ENCODE data around the gene ARSD.
A peak's percentile ranks its signal among the peaks of the same experiment; 100 is the strongest.
"Not testable (repeated sequence)": the region's sequence is repeated elsewhere in the genome, so short reads cannot be mapped to it uniquely, and the experiment has no call there.

Gene ARSD, protein sequence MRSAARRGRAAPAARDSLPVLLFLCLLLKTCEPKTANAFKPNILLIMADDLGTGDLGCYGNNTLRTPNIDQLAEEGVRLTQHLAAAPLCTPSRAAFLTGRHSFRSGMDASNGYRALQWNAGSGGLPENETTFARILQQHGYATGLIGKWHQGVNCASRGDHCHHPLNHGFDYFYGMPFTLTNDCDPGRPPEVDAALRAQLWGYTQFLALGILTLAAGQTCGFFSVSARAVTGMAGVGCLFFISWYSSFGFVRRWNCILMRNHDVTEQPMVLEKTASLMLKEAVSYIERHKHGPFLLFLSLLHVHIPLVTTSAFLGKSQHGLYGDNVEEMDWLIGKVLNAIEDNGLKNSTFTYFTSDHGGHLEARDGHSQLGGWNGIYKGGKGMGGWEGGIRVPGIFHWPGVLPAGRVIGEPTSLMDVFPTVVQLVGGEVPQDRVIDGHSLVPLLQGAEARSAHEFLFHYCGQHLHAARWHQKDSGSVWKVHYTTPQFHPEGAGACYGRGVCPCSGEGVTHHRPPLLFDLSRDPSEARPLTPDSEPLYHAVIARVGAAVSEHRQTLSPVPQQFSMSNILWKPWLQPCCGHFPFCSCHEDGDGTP

DNA sequence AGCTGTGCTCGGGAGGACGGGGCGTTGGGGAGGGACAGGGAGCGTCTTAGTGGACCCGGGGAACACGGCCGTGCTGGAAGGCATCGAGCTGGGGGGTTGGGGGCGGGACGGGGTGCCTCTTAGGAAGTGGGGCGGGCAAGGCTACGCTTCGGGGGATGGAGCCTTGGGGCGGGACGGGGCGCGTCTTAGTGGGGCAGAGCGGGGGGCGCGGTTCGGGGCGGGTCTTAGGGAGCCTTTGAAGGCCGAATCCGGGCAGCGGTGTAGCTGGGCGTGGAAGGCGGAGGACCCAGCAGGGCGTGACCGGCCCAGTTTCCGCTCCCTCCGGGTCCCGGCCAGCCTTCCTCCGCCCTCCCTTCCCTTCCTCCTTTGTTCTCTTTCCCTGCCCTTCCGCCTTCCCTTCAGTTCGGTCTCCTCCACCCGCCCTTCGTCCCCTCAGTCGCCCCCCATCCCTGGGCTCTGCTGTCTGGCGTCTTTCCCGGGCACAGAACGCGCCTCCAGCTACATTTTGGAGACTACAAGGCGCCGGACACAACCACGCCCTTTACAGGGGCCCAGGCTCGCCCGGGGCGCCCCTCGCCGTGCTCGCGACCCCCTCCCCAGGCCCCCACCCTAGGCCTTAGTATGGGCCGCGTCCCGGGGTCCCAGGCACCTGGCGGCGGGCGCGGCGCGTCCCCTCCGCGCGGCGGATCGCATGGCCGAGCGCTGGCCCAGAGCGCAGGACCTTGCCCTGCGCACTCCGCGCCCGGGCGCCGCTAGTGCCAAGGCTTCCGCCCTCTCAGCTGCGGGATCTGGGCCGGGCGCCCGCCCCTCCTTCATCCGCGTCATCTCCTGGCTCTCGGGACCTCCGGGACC lies at the start of gene ARSD:
Gene ARSD, minus strand, starts transcription at position 757 of the 852 bp plus-strand sequence. Its CDS starts 64 bp downstream, at position 693.
- DNase-seq (ENCODE audit: low read depth) = peak; percentile 66

DNA sequence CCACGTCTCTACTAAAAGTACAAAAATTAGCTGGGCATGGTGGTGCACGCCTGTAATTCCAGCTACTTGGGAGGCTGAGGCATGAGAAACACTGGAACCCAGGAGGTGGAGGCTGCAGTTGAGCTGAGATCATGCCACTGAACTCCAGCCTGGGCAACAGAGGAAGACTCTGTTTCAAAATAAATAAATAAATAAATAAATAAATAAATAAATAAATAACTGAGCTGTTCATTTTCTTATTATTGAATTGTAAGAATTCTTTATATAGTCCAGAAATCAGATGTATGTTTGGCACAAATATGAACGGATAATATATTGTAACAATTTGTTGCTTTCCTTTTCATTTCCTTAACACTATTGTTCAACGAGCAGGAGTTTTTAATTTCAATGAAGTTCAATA lies 49.5 kb upstream of the ARSD start:
- not testable (repeated sequence) for DNase-seq (ENCODE audit: low read depth)

DNA sequence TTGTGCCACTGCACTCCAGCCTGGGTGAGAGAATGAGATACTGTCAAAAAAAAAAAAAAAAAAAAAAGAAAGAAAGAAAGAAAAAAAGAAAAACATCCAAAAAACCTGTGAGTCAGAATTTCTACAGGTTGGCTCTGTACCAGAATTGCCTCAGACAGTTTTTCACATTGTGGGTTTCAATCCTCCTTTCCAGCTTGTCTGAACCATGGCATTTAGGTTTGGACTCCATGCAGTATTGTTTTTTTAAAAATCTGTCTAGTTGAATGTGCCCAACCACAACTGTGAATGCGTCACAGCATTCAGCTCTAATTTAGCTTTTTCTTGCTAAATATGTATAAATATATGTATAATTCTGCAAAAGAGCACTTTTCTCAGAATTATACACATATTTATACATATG lies 45.8 kb upstream of the ARSD start:
- peak; percentile 49 for DNase-seq (ENCODE audit: low read depth)

- no peak for DNase-seq (ENCODE audit: low read depth)
Measured at GRCh38 chrX:2972391-2972790, 43.3 kb upstream of the ARSD start.

- DNase-seq (ENCODE audit: low read depth) = no peak
Measured at GRCh38 chrX:2969021-2969420, 39.9 kb upstream of the ARSD start.

GRCh38 chrX:2967998-2968909 lies 39.1 kb upstream of the ARSD start:
- peak; percentile 19 for DNase-seq (ENCODE audit: low read depth)

GRCh38 chrX:2967584-2967983 lies 38.4 kb upstream of the ARSD start:
- no peak for DNase-seq (ENCODE audit: low read depth)

DNA sequence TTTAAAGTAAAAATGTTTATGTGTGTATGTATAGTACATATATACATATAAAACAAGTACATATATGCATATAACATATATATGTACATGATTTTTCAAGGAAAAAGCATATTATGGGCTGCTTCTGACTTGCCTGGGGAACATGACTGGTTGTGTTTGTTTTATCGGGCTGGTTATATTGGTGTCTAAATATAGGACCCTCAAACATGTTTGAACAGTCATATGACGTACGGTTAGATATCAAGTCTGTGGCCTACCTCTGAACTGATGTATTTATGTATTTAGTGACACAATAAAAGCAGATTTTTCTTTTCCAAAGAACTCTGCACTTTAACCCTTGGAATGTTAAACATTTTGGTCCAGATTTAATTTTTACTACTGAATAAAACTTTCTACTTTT lies 37.9 kb upstream of the ARSD start:
- no peak for DNase-seq (ENCODE audit: low read depth)

DNA sequence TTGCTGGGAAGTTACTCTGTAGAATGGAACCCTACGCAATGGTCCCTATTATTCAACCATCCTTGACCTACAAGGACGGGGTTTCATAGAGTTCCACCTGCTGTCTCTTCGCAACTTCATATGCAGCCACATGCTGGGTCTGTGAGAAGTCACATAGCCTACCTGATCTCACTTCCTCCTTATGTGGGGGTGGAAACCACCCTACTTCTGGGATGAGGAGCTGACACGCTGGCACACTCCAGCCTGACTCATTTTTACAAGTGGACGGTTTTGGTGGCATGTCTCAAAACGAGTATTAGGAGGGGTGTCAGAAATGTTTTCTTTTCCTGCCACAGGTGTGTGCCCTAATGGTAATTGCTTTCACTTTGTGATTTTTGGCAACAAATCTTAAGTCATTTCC lies 36.8 kb upstream of the ARSD start:
- DNase-seq (ENCODE audit: low read depth) = no peak

GRCh38 chrX:2963992-2964794 lies 35.1 kb upstream of the ARSD start:
- DNase-seq (ENCODE audit: low read depth) = not testable (repeated sequence)

DNA sequence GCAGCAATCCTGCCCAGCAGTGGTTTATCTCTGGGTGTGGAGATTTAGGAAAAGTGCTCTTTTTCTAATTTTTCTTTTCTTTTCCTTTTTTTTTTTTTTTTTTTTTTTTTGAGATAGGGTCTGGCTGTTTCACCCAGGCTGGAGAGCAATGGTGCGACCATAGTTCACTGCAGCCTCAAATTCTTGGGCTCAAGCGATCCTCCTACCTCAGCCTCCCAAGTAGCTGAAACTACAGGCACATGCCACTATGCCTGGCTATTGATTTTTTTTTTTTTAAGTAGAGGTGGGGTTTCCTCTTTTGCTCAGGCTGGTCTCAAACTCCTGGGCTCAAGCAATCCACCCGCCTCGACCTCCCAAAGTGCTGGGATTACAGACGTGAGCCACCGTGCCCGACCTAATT lies 34.3 kb upstream of the ARSD start:
- not testable (repeated sequence) for DNase-seq (ENCODE audit: low read depth)

- DNase-seq (ENCODE audit: low read depth) = no peak
Measured at GRCh38 chrX:2962381-2962780, 33.2 kb upstream of the ARSD start.

GRCh38 chrX:2960861-2961515 lies 31.8 kb upstream of the ARSD start:
- no peak for DNase-seq (ENCODE audit: low read depth)

DNA sequence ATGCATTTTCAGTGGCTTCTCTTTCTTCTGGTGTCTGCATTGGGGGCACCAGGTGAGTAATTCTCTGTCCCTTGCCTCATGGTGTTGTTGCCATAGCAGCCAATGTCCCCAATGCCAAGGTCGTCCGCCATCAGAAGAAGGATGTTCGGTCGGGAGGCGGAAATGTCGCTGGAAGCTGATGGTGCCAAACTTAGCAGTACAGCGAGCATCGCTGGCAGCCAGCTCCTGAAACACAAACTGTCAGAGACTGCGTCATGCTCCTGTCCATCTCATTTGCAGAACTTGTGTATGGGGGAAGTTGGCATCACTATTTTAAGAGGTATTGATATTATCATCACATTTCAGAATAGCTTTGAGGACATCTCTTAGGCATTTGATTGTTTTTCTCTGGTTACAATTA lies 29.1 kb upstream of the ARSD start:
- no peak for DNase-seq (ENCODE audit: low read depth)

- no peak for DNase-seq (ENCODE audit: low read depth)
Measured at GRCh38 chrX:2955838-2956237, 26.7 kb upstream of the ARSD start.

GRCh38 chrX:2955281-2955680 lies 26.1 kb upstream of the ARSD start:
- no peak for DNase-seq (ENCODE audit: low read depth)

- DNase-seq (ENCODE audit: low read depth) = no peak
Measured at GRCh38 chrX:2954541-2954940, 25.4 kb upstream of the ARSD start.

- DNase-seq (ENCODE audit: low read depth) = not testable (repeated sequence)
Measured at GRCh38 chrX:2937942-2938341, 8.8 kb upstream of the ARSD start.

- DNase-seq (ENCODE audit: low read depth) = no peak
Measured at GRCh38 chrX:2934715-2935710, 5.9 kb upstream of the ARSD start.
